ENCODE results near the gene ELK3. TPM values are rescaled to one million over a fixed set of nuclear protein-coding genes. Genes with fewer than 3 reads are reported as not detected.

Gene ELK3
- total RNA-seq, 2 donors from 2014 or later: 15.1 to 16.3 TPM

GRCh38 chr12:96187956-96188355 lies 6.2 kb upstream of the ELK3 start:
- H3K27me3 ChIP-seq: no peaks in the 10 kb centered on the region
- TF ChIP-seq CTCF (IDR thresholded peaks at IDR 0.05): no peak
- H3K4me1 ChIP-seq: peaks cover 0 to 1% of the 10 kb centered on the region in 2 donors
- H3K9me3 ChIP-seq: no peaks in the 10 kb centered on the region
- H3K36me3 ChIP-seq: no peaks in the 10 kb centered on the region
- H3K27ac ChIP-seq: no peak overlapping the region
- H3K4me3 ChIP-seq: no peak overlapping the region
- DNase-seq (ENCODE audit: low spot score): no peak

GRCh38 chr12:96189781-96190180 lies 4.4 kb upstream of the ELK3 start:
- no peak for DNase-seq (ENCODE audit: low spot score)
- TF ChIP-seq CTCF (IDR thresholded peaks at IDR 0.05): no peak
- no peaks in the 10 kb centered on the region for H3K9me3 ChIP-seq
- H3K36me3 ChIP-seq: no peaks in the 10 kb centered on the region
- peaks cover 0 to 11% of the 10 kb centered on the region in 2 donors for H3K4me1 ChIP-seq
- no peak overlapping the region for H3K4me3 ChIP-seq
- H3K27ac ChIP-seq: no peak overlapping the region
- H3K27me3 ChIP-seq: no peaks in the 10 kb centered on the region

GRCh38 chr12:96190413-96191108 lies 3.6 kb upstream of the ELK3 start:
- no peak for TF ChIP-seq CTCF (IDR thresholded peaks at IDR 0.05)
- DNase-seq (ENCODE audit: low spot score): no peak
- H3K36me3 ChIP-seq: no peaks in the 10 kb centered on the region

GRCh38 chr12:96192926-96193573 lies 1.1 kb upstream of the ELK3 start:
- H3K36me3 ChIP-seq: no peaks in the 10 kb centered on the region
- H3K27me3 ChIP-seq: no peaks in the 10 kb centered on the region
- H3K4me1 ChIP-seq: peaks cover 0 to 33% of the 10 kb centered on the region in 2 donors
- no peak for TF ChIP-seq CTCF (IDR thresholded peaks at IDR 0.05)
- H3K27ac ChIP-seq: peak overlapping the region; percentile 78 to 79
- no peaks in the 10 kb centered on the region for H3K9me3 ChIP-seq
- no peak for DNase-seq (ENCODE audit: low spot score)
- H3K4me3 ChIP-seq: no peak overlapping the region

More at GRCh38 chr12:96190413-96191108, 3.6 kb upstream of the ELK3 start:
- Histone ChIP-seq H3K27me3 (no peaks in the 10 kb centered on the region), H3K9me3 (no peaks in the 10 kb centered on the region), H3K4me1 (peaks cover 0 to 12% of the 10 kb centered on the region in 2 donors), H3K27ac (no peak overlapping the region), H3K4me3 (no peak overlapping the region)

GRCh38 chr12:96194576-96194889 lies 358 bp downstream of the ELK3 start:
- Histone ChIP-seq H3K4me1 (peaks cover 0 to 46% of the 10 kb centered on the region in 2 donors), H3K27ac (peak overlapping the region; percentile 68 to 69), H3K36me3 (no peaks in the 10 kb centered on the region), H3K9me3 (no peaks in the 10 kb centered on the region), H3K4me3 (peak overlapping the region; percentile 81 to 91), H3K27me3 (no peaks in the 10 kb centered on the region)
- no peak for DNase-seq (ENCODE audit: low spot score)
- no peak for TF ChIP-seq CTCF (IDR thresholded peaks at IDR 0.05)

Measured in right atrium auricular region (tissue), 2 donors.